Cardiac muscle cell (in vitro differentiated cells and primary cell): ENCODE results near the gene ATP8A1. TPM values are rescaled to one million over a fixed set of nuclear protein-coding genes. Genes with fewer than 3 reads are reported as not detected.
A peak's percentile ranks its signal among the peaks of the same experiment; 100 is the strongest.

Experiments used
- DNase-seq, 2 donors: peaks; one replicate each; pipeline versions ENCODE4 v3.0.0 to v3.0.0-alpha.2; 2010 to 2017; ENCODE audit warnings: low read depth in 1 of 2, low spot score in 1 of 2
- H3K27ac ChIP-seq: fragments of 200-600 bp; sonication (generic); 2 replicates; pipeline ENCODE4 v1.5.1; 2016
- H3K27me3 ChIP-seq: fragments of 200-600 bp; sonication (generic); 2 replicates; pipeline ENCODE4 v1.6.0; 2016; ENCODE audit warnings: control low read depth
- H3K36me3 ChIP-seq: fragments of 200-600 bp; sonication (generic); 2 replicates; pipeline ENCODE4 v1.5.1; 2016; ENCODE audit warnings: control low read depth
- H3K4me1 ChIP-seq: fragments of 200-600 bp; sonication (generic); 2 replicates; pipeline ENCODE4 v1.8.1; 2017; ENCODE audit warnings: low read depth, mild to moderate bottlenecking, mixed run types
- H3K4me3 ChIP-seq: fragments of 200-600 bp; sonication (generic); 2 replicates; pipeline ENCODE4 v1.5.1; 2016; ENCODE audit warnings: mild to moderate bottlenecking
- H3K9me3 ChIP-seq: fragments of 200-600 bp; sonication (generic); 2 replicates; pipeline ENCODE4 v1.5.1; 2017; ENCODE audit warnings: low read depth, mild to moderate bottlenecking, control low read depth
- CTCF ChIP-seq: IDR thresholded peaks from 2 replicates; pipeline ENCODE4 v1.5.1; 2012; ENCODE audit warnings: low read depth, mild to moderate bottlenecking, low read length
- polyA plus RNA-seq: library from polyadenylated mRNA; unstranded; fragments of >200 nt; fragmentation: Nextera tagmentation; extraction: Ambion mirVana; gene quantifications from 2 replicates; pipeline ENCODE4 v1.2.1, GENCODE V29; 2016
- total RNA-seq: library from RNA; depleted of rRNA; stranded (reverse); fragments of >200 nt; gene quantifications from 2 replicates; pipeline ENCODE4 v1.2.3, GENCODE V29; 2016

Gene ATP8A1
- total and polyA plus RNA-seq, 2 experiments from 2014 or later = 5.0 to 22.7 TPM

GRCh38 chr4:42519803-42520417, 137.0 kb downstream of the ATP8A1 start:
- peak; percentile 66 to 72 for DNase-seq
- Histone ChIP-seq H3K27ac (no peak overlapping the region), H3K36me3 (no peaks in the 10 kb centered on the region), H3K4me1 (peaks cover 3% of the 10 kb centered on the region), H3K27me3 (no peaks in the 10 kb centered on the region), H3K4me3 (no peak overlapping the region), H3K9me3 (no peaks in the 10 kb centered on the region)
- TF ChIP-seq CTCF = peak; percentile 47

GRCh38 chr4:42515156-42515884, 141.6 kb downstream of the ATP8A1 start:
- Histone ChIP-seq H3K4me1 (peaks cover 3% of the 10 kb centered on the region), H3K36me3 (no peaks in the 10 kb centered on the region), H3K27me3 (no peaks in the 10 kb centered on the region), H3K9me3 (no peaks in the 10 kb centered on the region), H3K4me3 (no peak overlapping the region), H3K27ac (no peak overlapping the region)
- TF ChIP-seq CTCF = no peak
- DNase-seq = peak in 1 of 2 donors; percentile 70

- no peak for DNase-seq
- H3K27ac ChIP-seq = no peak overlapping the region
Observed at GRCh38 chr4:42513748-42514492, 143.0 kb downstream of the ATP8A1 start.

GRCh38 chr4:42512226-42512625, 144.7 kb downstream of the ATP8A1 start:
- Histone ChIP-seq H3K4me1 (peaks cover 3% of the 10 kb centered on the region), H3K36me3 (no peaks in the 10 kb centered on the region), H3K27me3 (no peaks in the 10 kb centered on the region), H3K27ac (no peak overlapping the region), H3K4me3 (no peak overlapping the region), H3K9me3 (no peaks in the 10 kb centered on the region)
- no peak for DNase-seq
- no peak for TF ChIP-seq CTCF

More at GRCh38 chr4:42513748-42514492, 143.0 kb downstream of the ATP8A1 start:
- Histone ChIP-seq H3K4me1 (peaks cover 3% of the 10 kb centered on the region), H3K4me3 (no peak overlapping the region), H3K9me3 (no peaks in the 10 kb centered on the region), H3K36me3 (no peaks in the 10 kb centered on the region), H3K27me3 (no peaks in the 10 kb centered on the region)
- TF ChIP-seq CTCF = no peak

- H3K9me3 ChIP-seq = no peaks in the 10 kb centered on the region
- H3K27ac ChIP-seq = no peak overlapping the region
- no peak for DNase-seq
- H3K27me3 ChIP-seq = no peaks in the 10 kb centered on the region
- H3K4me3 ChIP-seq = no peak overlapping the region
- TF ChIP-seq CTCF = no peak
- no peaks in the 10 kb centered on the region for H3K36me3 ChIP-seq
- peaks cover 3% of the 10 kb centered on the region for H3K4me1 ChIP-seq
Observed at GRCh38 chr4:42510225-42510624, 146.7 kb downstream of the ATP8A1 start.
